HEK293 (cell line): ENCODE measurements around the gene SEMA6A.

Experiments used
- CTCF ChIA-PET: fragments of 350-600 bp; formaldehyde crosslinking; extraction: SDS; loops from one replicate; lab custom pipeline; 2021; ENCODE audit warnings: antibody characterized with exemption; lab: Yijun Ruan, JAX
- POLR2A ChIA-PET: fragments of 300-600 bp; formaldehyde crosslinking; extraction: SDS; loops from one replicate; lab custom pipeline; 2020; ENCODE audit warnings: antibody characterized with exemption, inconsistent platforms; lab: Yijun Ruan, JAX
- H3K27ac ChIP-seq: fragments of 200-500 bp; sonication (Bioruptor generic); 2 replicates; pipeline ENCODE4 v1.5.1; 2014; ENCODE audit warnings: low read depth, low read length, control low read depth, inconsistent platforms; ENCODE audit errors: extremely low read depth
- H3K36me3 ChIP-seq, 2 experiments: fragments of 200-500 bp in 1 of 2; sonication (Bioruptor generic) in 1 of 2; 1 replicate in 1 of 2; 2 replicates in 1 of 2; pipeline ENCODE4 v1.5.1; 2014 to 2017; ENCODE audit warnings: inconsistent platforms in 2 of 2, low read length in 2 of 2; ENCODE audit not compliant: control insufficient read depth in 2 of 2, insufficient read depth in 1 of 2
- H3K4me1 ChIP-seq: fragments of 200-500 bp; sonication (Bioruptor generic); 2 replicates; pipeline ENCODE4 v1.5.1; 2014; ENCODE audit warnings: mild to moderate bottlenecking, low read length, inconsistent platforms; ENCODE audit not compliant: control insufficient read depth, insufficient read depth
- H3K4me3 ChIP-seq: 2 replicates; pipeline ENCODE4 v1.5.1; 2011; ENCODE audit warnings: low read depth, mild to moderate bottlenecking, control low read depth, low read length, moderate library complexity
- H3K9me3 ChIP-seq: fragments of 200-500 bp; sonication (Bioruptor generic); 2 replicates; pipeline ENCODE4 v1.5.1; 2014; ENCODE audit warnings: low read depth, low read length, inconsistent platforms; ENCODE audit not compliant: control insufficient read depth, insufficient read depth
- ELK4 ChIP-seq: IDR thresholded peaks from 2 replicates; pipeline ENCODE4 v1.6.1; 2011; ENCODE audit warnings: mild to moderate bottlenecking, low read depth, low read length, borderline replicate concordance
- FEZF1 ChIP-seq: fragments of 450-650 bp; formaldehyde crosslinking; IDR thresholded peaks from 2 replicates; pipeline ENCODE4 v1.5.1; 2016; ENCODE audit warnings: missing biosample characterization, missing genetic modification characterization
- HOXC10 ChIP-seq: sonication (generic); formaldehyde crosslinking; IDR thresholded peaks from 2 replicates; pipeline ENCODE4 v1.8.1; 2023; ENCODE audit warnings: mild to moderate bottlenecking, missing genetic modification reagents
- YY2 ChIP-seq: fragments of 450-650 bp; formaldehyde crosslinking; IDR thresholded peaks from 2 replicates; pipeline ENCODE4 v1.5.1; 2016; ENCODE audit warnings: missing biosample characterization, missing genetic modification characterization
- ZBTB21 ChIP-seq: fragments of 450-650 bp; formaldehyde crosslinking; IDR thresholded peaks from 2 replicates; pipeline ENCODE4 v1.5.1; 2017; ENCODE audit warnings: missing biosample characterization, missing genetic modification characterization
- ZBTB8A ChIP-seq: fragments of 450-650 bp; formaldehyde crosslinking; IDR thresholded peaks from 2 replicates; pipeline ENCODE4 v1.5.1; 2016; ENCODE audit warnings: missing biosample characterization, missing genetic modification characterization
- ZEB2 ChIP-seq: fragments of 450-650 bp; formaldehyde crosslinking; IDR thresholded peaks from 2 replicates; pipeline ENCODE4 v1.5.1; 2016; ENCODE audit warnings: missing biosample characterization, missing genetic modification characterization
- ZIC2 ChIP-seq: fragments of 450-650 bp; formaldehyde crosslinking; IDR thresholded peaks from 2 replicates; pipeline ENCODE4 v1.5.1; 2016; ENCODE audit warnings: missing biosample characterization, missing genetic modification characterization
- ZNF138 ChIP-seq: fragments of 450-650 bp; formaldehyde crosslinking; IDR thresholded peaks from 2 replicates; pipeline ENCODE4 v1.5.1; 2016; ENCODE audit warnings: missing biosample characterization, missing genetic modification characterization, borderline replicate concordance
- ZNF248 ChIP-seq: fragments of 450-650 bp; formaldehyde crosslinking; IDR thresholded peaks from 2 replicates; pipeline ENCODE4 v1.5.1; 2017; ENCODE audit warnings: missing biosample characterization, missing genetic modification characterization
- ZNF311 ChIP-seq: fragments of 450-650 bp; formaldehyde crosslinking; IDR thresholded peaks from 2 replicates; pipeline ENCODE4 v1.5.1; 2017; ENCODE audit warnings: missing biosample characterization, missing genetic modification characterization, borderline replicate concordance
- ZNF366 ChIP-seq: fragments of 450-650 bp; formaldehyde crosslinking; conservative IDR thresholded peaks from 2 replicates; pipeline ENCODE4 v1.5.1; 2016; ENCODE audit warnings: missing biosample characterization, missing genetic modification characterization
- ZNF37A ChIP-seq: fragments of 450-650 bp; IDR thresholded peaks from 2 replicates; pipeline ENCODE4 v1.5.1; 2018; ENCODE audit warnings: missing biosample characterization, missing genetic modification characterization
- ZNF48 ChIP-seq: fragments of 450-650 bp; formaldehyde crosslinking; IDR thresholded peaks from 2 replicates; pipeline ENCODE4 v1.5.1; 2016; ENCODE audit warnings: missing biosample characterization, missing genetic modification characterization
- ZNF518A ChIP-seq: fragments of 450-650 bp; formaldehyde crosslinking; conservative IDR thresholded peaks from 2 replicates; pipeline ENCODE4 v1.5.1; 2016; ENCODE audit warnings: low read depth, missing biosample characterization, missing genetic modification characterization
- ZNF561 ChIP-seq: fragments of 450-650 bp; IDR thresholded peaks from 2 replicates; pipeline ENCODE4 v1.5.1; 2018; ENCODE audit warnings: missing biosample characterization, missing genetic modification characterization, borderline replicate concordance
- ZNF580 ChIP-seq: fragments of 450-650 bp; formaldehyde crosslinking; IDR thresholded peaks from 2 replicates; pipeline ENCODE4 v1.5.1; 2016; ENCODE audit warnings: missing biosample characterization, missing genetic modification characterization
- ZNF600 ChIP-seq: fragments of 450-650 bp; formaldehyde crosslinking; IDR thresholded peaks from 2 replicates; pipeline ENCODE4 v1.5.1; 2016; ENCODE audit warnings: missing biosample characterization, missing genetic modification characterization
- ZNF629 ChIP-seq: fragments of 450-650 bp; formaldehyde crosslinking; IDR thresholded peaks from 2 replicates; pipeline ENCODE4 v1.5.1; 2017; ENCODE audit warnings: missing biosample characterization, missing genetic modification characterization
- ZNF704 ChIP-seq: fragments of 450-650 bp; formaldehyde crosslinking; IDR thresholded peaks from 2 replicates; pipeline ENCODE4 v1.5.1; 2016; ENCODE audit warnings: missing biosample characterization, missing genetic modification characterization
- ZNF776 ChIP-seq: fragments of 450-650 bp; formaldehyde crosslinking; IDR thresholded peaks from 2 replicates; pipeline ENCODE4 v1.5.0; 2017; ENCODE audit warnings: missing biosample characterization, missing genetic modification characterization, borderline replicate concordance
- ZSCAN30 ChIP-seq: fragments of 450-650 bp; IDR thresholded peaks from 2 replicates; pipeline ENCODE4 v1.5.1; 2018; ENCODE audit warnings: missing biosample characterization, mild to moderate bottlenecking, missing genetic modification characterization, moderate library complexity
- TF ChIP-seq, protein P1 (sequence below): fragments of 450-650 bp; formaldehyde crosslinking; IDR thresholded peaks from 2 replicates; pipeline ENCODE4 v1.5.1; 2016; ENCODE audit warnings: missing biosample characterization, missing genetic modification characterization, low read depth
- TF ChIP-seq, protein P2 (sequence below): fragments of 450-650 bp; formaldehyde crosslinking; IDR thresholded peaks from 2 replicates; pipeline ENCODE4 v1.5.1; 2016; ENCODE audit warnings: missing biosample characterization, missing genetic modification characterization

The SEMA6A gene

DNA sequence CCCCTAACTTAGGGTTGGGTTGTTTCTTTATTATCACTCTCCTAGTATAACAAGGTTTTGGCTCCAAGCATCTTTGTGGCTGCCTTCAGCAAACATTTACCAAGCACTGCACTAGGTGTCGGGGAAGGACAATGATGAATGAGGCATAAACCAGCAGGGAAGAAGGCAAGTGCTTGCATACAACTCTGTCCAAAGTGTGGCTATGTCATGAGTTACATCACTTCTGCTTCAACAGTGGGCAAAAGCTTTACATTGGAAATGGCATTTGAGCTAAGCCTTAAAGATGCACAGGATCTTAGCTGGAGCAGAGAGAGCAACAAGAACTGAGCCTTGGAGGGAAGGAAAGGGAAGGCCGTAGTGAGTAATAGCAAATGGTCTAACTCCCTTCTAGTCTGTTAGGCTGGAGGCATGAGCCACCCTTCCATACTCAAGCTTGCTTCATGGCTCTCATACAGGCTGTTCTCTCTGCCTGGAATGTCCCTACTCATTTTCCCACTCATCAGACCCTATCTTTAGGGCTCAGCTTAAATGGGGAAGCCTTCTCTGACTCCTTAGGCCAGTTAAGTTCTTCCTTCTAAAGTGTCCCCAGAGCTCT is 121.8 kb downstream of the SEMA6A start:
- Histone ChIP-seq H3K27ac (no peak overlapping the region; the same call in 1 of the 2 replicates), H3K4me1 (peaks cover 39% of the 10 kb centered on the region), H3K4me3 (no peak overlapping the region), H3K9me3 (no peaks in the 10 kb centered on the region), H3K36me3 (peaks cover 0 to 25% of the 10 kb centered on the region in 2 experiments; a peak in 1 of 3 replicates)
- ChIA-PET CTCF (interaction anchor here (0.7 kb wide), 1 partner anchor 9 kb away, joined by 4 read pairs; no protein-coding TSS in a partner anchor), POLR2A (interaction anchor here (0.7 kb wide), 1 partner anchor 313 kb away, joined by 3 read pairs; no protein-coding TSS in a partner anchor)
- no peak for TF ChIP-seq ZNF704
- TF ChIP-seq ZNF248 (tag by site-specific recombination): no peak
- no peak for TF ChIP-seq ZNF366
- TF ChIP-seq ZBTB8A (tag by site-specific recombination): no peak; the same call in 1 of the 2 replicates
- TF ChIP-seq, protein P1, sequence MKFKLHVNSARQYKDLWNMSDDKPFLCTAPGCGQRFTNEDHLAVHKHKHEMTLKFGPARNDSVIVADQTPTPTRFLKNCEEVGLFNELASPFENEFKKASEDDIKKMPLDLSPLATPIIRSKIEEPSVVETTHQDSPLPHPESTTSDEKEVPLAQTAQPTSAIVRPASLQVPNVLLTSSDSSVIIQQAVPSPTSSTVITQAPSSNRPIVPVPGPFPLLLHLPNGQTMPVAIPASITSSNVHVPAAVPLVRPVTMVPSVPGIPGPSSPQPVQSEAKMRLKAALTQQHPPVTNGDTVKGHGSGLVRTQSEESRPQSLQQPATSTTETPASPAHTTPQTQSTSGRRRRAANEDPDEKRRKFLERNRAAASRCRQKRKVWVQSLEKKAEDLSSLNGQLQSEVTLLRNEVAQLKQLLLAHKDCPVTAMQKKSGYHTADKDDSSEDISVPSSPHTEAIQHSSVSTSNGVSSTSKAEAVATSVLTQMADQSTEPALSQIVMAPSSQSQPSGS (tag by site-specific recombination): peak; percentile 85
- no peak for TF ChIP-seq ZNF518A (tag by site-specific recombination)
- TF ChIP-seq FEZF1 (tag by site-specific recombination): peak; percentile 51
- TF ChIP-seq ZNF561 (tag by site-specific recombination): peak; percentile 53; the same call in 1 of the 2 replicates
- TF ChIP-seq, protein P2, sequence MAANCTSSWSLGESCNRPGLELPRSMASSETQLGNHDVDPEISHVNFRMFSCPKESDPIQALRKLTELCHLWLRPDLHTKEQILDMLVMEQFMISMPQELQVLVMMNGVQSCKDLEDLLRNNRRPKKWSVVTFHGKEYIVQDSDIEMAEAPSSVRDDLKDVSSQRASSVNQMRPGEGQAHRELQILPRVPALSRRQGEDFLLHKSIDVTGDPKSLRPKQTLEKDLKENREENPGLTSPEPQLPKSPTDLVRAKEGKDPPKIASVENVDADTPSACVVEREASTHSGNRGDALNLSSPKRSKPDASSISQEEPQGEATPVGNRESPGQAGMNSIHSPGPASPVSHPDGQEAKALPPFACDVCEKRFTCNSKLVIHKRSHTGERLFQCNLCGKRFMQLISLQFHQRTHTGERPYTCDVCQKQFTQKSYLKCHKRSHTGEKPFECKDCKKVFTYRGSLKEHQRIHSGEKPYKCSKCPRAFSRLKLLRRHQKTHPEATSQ: no peak
- TF ChIP-seq HOXC10: no peak
- TF ChIP-seq ZNF138 (tag by site-specific recombination): no peak
- no peak for TF ChIP-seq ZEB2
- peak; percentile 48; the same call in 1 of the 2 replicates for TF ChIP-seq ZNF629 (tag by site-specific recombination)
- no peak for TF ChIP-seq ZNF48
- TF ChIP-seq ELK4: no peak
- no peak for TF ChIP-seq ZNF580 (tag by site-specific recombination)
- TF ChIP-seq ZSCAN30 (tag by site-specific recombination): 0 out of 2 replicates have a peak, but pooled peaks have one; percentile 36
- TF ChIP-seq ZNF37A (tag by site-specific recombination): no peak
- peak; percentile 72 for TF ChIP-seq ZIC2 (tag by site-specific recombination)
- no peak for TF ChIP-seq ZNF776 (tag by site-specific recombination)
- no peak for TF ChIP-seq YY2 (tag by site-specific recombination)
- TF ChIP-seq ZNF600 (tag by site-specific recombination): 0 out of 2 replicates have a peak, but pooled peaks have one; percentile 17
- peak; percentile 64; the same call in 1 of the 2 replicates for TF ChIP-seq ZBTB21
- TF ChIP-seq ZNF311 (tag by site-specific recombination): no peak
